ENCODE data around the gene TSPAN7.

DNA sequence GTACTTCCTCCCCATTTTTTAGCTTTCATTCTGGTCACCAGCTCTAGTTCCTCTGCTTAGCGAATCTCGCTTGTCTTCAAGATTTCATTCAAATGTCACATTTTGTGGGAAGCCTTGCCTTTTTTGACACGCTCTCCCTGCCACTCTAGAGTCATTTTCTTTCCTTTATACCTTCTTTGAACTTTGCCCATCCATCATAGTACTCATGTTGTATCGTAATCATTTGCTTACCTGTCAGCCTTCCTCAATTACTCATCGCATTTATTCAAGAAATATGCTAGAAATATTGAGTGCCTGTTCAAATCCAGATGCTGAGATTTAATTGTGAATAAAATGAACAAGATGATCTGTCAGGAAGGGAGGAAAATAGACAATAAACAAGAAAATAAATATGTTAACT, 21.8 kb downstream of the TSPAN7 start:
- TF ChIP-seq, protein P1, sequence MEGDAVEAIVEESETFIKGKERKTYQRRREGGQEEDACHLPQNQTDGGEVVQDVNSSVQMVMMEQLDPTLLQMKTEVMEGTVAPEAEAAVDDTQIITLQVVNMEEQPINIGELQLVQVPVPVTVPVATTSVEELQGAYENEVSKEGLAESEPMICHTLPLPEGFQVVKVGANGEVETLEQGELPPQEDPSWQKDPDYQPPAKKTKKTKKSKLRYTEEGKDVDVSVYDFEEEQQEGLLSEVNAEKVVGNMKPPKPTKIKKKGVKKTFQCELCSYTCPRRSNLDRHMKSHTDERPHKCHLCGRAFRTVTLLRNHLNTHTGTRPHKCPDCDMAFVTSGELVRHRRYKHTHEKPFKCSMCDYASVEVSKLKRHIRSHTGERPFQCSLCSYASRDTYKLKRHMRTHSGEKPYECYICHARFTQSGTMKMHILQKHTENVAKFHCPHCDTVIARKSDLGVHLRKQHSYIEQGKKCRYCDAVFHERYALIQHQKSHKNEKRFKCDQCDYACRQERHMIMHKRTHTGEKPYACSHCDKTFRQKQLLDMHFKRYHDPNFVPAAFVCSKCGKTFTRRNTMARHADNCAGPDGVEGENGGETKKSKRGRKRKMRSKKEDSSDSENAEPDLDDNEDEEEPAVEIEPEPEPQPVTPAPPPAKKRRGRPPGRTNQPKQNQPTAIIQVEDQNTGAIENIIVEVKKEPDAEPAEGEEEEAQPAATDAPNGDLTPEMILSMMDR (IDR thresholded peaks at IDR 0.05; ENCODE audit: low read depth, low read length, poor library complexity, severe bottlenecking): no peak
- no peak for TF ChIP-seq EZH2phosphoT487 (IDR thresholded peaks at IDR 0.05; ENCODE audit: borderline replicate concordance, low read length)

Measured in DOHH2 (cell line).